ENCODE results near the gene SLC27A1. TPM values are rescaled to one million over a fixed set of nuclear protein-coding genes. Genes with fewer than 3 reads are reported as not detected.
A peak's percentile ranks its signal among the peaks of the same experiment; 100 is the strongest.
"Not testable (repeated sequence)": the region's sequence is repeated elsewhere in the genome, so short reads cannot be mapped to it uniquely, and the experiment has no call there.

Gene SLC27A1
- total RNA-seq, 2 experiments from 2014 or later = 4.5 to 4.8 TPM

DNA sequence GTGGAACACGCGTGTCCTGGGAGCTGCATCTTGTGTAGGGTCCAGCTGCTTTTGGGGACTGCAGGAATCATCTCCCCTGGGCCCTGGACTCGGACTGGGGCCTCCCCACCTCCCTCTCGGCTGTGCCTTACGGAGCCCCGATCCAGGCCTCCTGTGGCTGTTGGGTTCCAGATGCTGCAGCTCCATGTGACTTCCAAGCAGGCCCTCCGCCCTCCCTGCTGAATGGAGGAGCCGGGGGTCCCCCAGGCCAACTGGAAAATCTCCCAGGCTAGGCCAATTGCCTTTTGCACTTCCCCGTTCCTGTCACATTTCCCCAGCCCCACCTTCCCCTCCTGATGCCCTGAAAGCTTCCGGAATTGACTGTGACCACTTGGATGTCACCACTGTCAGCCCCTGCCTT, 34.9 kb downstream of the SLC27A1 start:
- Mint-ChIP-seq H3K27ac (no peak overlapping the region), H3K4me3 (no peak overlapping the region), H3K4me1 (ENCODE audit: low read depth) (peaks cover 19% of the 10 kb centered on the region), H3K9me3 (no peaks in the 10 kb centered on the region), H3K27me3 (no peaks in the 10 kb centered on the region), H3K36me3 (peaks cover 4% of the 10 kb centered on the region)
- intact Hi-C loops (cut with micrococcal nuclease) = no loop called here
- ChIA-PET CTCF (interaction anchor here (3.5 kb wide), 1 partner anchor 10 kb away, joined by 16 read pairs; no protein-coding TSS in a partner anchor), POLR2A (no interaction called here)
- DNase-seq = no peak

DNA sequence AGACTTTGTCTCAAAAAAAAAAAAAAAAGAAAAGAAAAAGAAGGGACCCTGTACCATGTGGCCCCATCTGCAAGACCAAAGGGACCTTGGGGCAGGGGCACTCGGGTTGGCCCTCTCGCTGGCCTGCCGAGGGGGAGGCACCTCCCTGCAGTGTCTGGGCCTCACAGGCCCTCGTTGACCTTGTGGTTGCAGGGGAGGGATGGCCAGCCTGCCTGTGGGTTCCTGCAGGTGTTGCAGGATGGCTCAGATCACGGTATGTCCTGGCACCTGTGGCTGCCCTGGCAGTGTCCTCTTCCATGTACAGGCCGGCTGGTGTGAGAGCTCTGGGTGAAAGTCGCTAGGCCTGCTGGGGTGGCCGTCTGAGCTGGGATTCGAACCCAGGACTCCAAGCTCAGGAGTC, 36.4 kb downstream of the SLC27A1 start:
- peaks cover 6% of the 10 kb centered on the region for H3K36me3 Mint-ChIP-seq
- peaks cover 25% of the 10 kb centered on the region for H3K4me1 Mint-ChIP-seq (ENCODE audit: low read depth)
- H3K27ac Mint-ChIP-seq = no peak overlapping the region
- intact Hi-C loops (cut with micrococcal nuclease) = no loop called here
- no peaks in the 10 kb centered on the region for H3K27me3 Mint-ChIP-seq
- ChIA-PET POLR2A (no interaction called here), CTCF (interaction anchor here (3.5 kb wide), 1 partner anchor 11 kb away, joined by 16 read pairs; no protein-coding TSS in a partner anchor)
- no peaks in the 10 kb centered on the region for H3K9me3 Mint-ChIP-seq
- H3K4me3 Mint-ChIP-seq = no peak overlapping the region
- no peak for DNase-seq

DNA sequence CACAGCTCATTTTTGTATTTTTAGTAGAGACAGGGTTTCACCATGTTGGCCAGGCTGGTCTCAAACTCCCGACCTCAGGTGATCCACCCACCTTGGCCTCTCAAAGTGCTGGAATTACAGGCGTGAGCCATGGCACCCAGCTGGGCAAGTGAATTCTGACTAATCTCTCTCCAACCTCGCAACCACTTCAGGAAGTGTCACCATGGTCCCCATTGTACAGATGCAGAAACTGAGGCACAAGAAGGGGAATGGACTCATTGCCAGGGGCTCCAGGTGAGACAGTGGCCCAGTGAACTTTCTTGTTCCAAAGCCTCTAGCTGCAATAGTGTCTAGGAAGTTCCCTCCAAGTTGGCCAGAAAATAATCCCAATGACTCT, 38.2 kb downstream of the SLC27A1 start:
- H3K27me3 Mint-ChIP-seq; POLR2A ChIA-PET; H3K36me3 Mint-ChIP-seq; H3K9me3 Mint-ChIP-seq; H3K4me3 Mint-ChIP-seq; intact Hi-C loops (cut with micrococcal nuclease): not testable (repeated sequence)
- DNase-seq = peak; percentile 20
- peak overlapping the region; percentile 72 for H3K27ac Mint-ChIP-seq
- peaks cover 33% of the 10 kb centered on the region for H3K4me1 Mint-ChIP-seq (ENCODE audit: low read depth)
- CTCF ChIA-PET = interaction anchor here (0.9 to 8.6 kb wide), 2 partner anchors 12 to 123 kb away, joined by 3 to 56 read pairs; no protein-coding TSS in a partner anchor

DNA sequence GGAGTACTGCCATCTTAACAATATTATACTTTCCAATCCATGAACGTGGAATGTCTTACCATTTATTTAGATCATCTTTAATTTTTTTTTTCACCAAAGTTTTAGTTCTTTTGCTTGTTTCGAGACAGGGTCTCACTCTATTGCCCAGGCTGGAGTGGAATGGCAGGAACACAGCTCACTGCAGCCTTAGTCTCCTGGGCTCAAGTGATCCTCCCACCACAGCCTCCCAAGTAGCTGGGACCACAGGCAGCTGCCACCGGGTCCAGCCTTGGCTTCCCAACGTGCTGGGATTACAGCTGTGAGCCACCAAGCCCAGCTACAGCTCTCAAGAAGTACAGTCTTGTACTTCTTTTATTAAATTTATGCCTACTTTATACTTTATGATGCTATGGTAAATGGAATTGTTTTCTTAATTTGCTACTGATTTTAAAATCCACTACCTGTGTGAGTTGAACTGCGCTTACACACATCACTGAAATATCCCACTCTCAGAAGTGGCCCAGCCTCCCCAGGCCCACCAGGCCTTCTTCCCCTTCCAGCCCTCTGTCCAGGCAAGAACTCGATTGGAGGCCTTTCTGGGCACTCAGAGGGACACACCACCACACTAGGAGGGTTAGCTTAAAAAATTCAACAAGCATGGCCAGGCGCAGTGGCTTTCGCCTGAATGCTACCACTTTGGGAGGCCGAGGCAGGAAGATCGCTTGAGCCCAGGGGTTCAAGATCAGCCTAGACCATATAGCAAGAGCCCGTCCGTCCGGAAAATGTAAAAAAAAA, 40.1 kb downstream of the SLC27A1 start:
- CTCF ChIA-PET = interaction anchor here (0.9 to 8.6 kb wide), 4 partner anchors 14 to 124 kb away, joined by 3 to 56 read pairs (median 4); no protein-coding TSS in a partner anchor
- DNase-seq = no peak
- Mint-ChIP-seq H3K27me3 (no peaks in the 10 kb centered on the region), H3K27ac (peak overlapping the region; percentile 92), H3K9me3 (no peaks in the 10 kb centered on the region), H3K4me1 (ENCODE audit: low read depth) (peaks cover 38% of the 10 kb centered on the region), H3K4me3 (peak overlapping the region; percentile 96), H3K36me3 (peaks cover 6% of the 10 kb centered on the region)
- intact Hi-C loops (cut with micrococcal nuclease) = loop anchor here (5.0 kb wide), 2 partner anchors 88 to 203 kb away; partner anchors contain the start of genes DDA1, MRPL34 and MVB12A
- POLR2A ChIA-PET = interaction anchor here (0.8 to 3.2 kb wide), 4 partner anchors 10 to 91 kb away, joined by 3 to 13 read pairs (median 4); partner anchors contain the start of gene MVB12A

DNA sequence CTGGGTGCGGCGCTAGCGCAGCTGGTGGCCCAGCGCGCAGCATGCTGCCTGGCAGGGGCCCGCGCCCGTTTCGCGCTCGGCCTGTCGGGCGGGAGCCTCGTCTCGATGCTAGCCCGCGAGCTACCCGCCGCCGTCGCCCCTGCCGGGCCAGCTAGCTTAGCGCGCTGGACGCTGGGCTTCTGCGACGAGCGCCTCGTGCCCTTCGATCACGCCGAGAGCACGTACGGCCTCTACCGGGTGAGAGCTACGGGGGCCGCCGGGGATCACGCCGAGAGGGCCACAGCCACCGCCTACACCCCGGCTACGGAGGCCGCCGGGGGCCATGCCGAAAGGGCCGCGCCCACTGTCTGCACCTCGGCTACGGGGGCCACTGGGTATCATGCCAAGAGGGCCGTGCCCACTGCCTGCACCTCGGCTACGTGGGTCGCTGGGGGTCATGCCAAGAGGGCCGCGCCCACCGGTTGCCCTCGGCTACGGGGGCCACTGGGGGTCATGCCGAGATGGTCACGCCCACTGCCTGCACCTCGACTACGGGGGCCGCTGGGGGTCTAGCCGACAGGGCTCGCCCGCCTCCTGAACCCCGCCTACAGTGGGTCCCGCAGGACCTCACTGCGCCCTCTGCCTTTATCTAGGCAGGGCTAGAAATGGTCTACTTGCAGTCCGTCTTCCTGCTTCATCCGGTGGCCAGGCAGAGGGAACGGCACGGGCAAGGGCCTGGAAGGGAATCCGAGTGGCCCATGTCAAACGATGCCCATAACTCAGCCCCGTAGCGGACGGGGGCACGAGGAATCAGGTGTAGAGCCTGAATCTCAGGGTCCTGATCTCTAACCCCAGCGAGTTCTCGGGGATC, 41.6 kb downstream of the SLC27A1 start:
- POLR2A ChIA-PET = interaction anchor here (0.8 to 3.2 kb wide), 6 partner anchors 9 to 92 kb away, joined by 3 to 13 read pairs (median 3); partner anchors contain the start of gene MVB12A
- no peaks in the 10 kb centered on the region for H3K27me3 Mint-ChIP-seq

DNA sequence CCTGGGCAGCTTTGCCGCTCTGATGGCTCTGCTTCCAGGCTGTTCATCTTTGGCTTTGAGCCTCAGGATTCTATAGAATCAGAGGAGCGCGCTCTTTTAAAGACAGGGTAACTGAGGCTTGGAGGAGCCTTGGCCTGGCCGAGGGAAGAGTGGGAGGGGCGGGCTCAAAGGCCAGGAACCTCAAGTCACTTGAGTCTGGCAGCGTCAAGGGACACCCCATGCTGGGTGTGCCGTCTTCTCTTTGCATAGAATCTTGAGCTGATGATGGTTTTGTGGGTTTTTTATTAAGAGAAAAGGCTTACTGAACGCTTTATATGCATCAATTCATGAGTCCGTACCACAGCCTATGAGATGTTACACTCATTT, 42.2 kb downstream of the SLC27A1 start:
- Mint-ChIP-seq H3K4me3 (peak overlapping the region; percentile 96), H3K36me3 (peaks cover 20% of the 10 kb centered on the region), H3K4me1 (ENCODE audit: low read depth) (peaks cover 36% of the 10 kb centered on the region), H3K9me3 (peaks cover 5% of the 10 kb centered on the region), H3K27ac (peak overlapping the region; percentile 80), H3K27me3 (no peaks in the 10 kb centered on the region)
- DNase-seq = no peak
- POLR2A ChIA-PET = interaction anchor here (3.2 kb wide), 1 partner anchor 10 kb away, joined by 13 read pairs; no protein-coding TSS in a partner anchor
- CTCF ChIA-PET = interaction anchor here (8.6 kb wide), 1 partner anchor 16 kb away, joined by 56 read pairs; no protein-coding TSS in a partner anchor
- intact Hi-C loops (cut with micrococcal nuclease) = loop anchor here (1.0 to 5.0 kb wide), 4 partner anchors 42 to 205 kb away; partner anchors contain the start of genes COLGALT1, DDA1, MRPL34 and MVB12A

More for the DNA sequence above, 41.6 kb downstream of the SLC27A1 start:
- Mint-ChIP-seq H3K4me1 (ENCODE audit: low read depth) (peaks cover 38% of the 10 kb centered on the region), H3K4me3 (peak overlapping the region; percentile 96), H3K9me3 (no peaks in the 10 kb centered on the region), H3K27ac (peak overlapping the region; percentile 80), H3K36me3 (peaks cover 14% of the 10 kb centered on the region)
- DNase-seq = peak; percentile 90
- CTCF ChIA-PET = interaction anchor here (0.8 to 8.6 kb wide), 6 partner anchors 8 to 110 kb away, joined by 3 to 56 read pairs (median 4); no protein-coding TSS in a partner anchor
- intact Hi-C loops (cut with micrococcal nuclease) = loop anchor here (1.0 to 5.0 kb wide), 5 partner anchors 27 to 205 kb away; partner anchors contain the start of genes COLGALT1, DDA1, MRPL34 and MVB12A

DNA sequence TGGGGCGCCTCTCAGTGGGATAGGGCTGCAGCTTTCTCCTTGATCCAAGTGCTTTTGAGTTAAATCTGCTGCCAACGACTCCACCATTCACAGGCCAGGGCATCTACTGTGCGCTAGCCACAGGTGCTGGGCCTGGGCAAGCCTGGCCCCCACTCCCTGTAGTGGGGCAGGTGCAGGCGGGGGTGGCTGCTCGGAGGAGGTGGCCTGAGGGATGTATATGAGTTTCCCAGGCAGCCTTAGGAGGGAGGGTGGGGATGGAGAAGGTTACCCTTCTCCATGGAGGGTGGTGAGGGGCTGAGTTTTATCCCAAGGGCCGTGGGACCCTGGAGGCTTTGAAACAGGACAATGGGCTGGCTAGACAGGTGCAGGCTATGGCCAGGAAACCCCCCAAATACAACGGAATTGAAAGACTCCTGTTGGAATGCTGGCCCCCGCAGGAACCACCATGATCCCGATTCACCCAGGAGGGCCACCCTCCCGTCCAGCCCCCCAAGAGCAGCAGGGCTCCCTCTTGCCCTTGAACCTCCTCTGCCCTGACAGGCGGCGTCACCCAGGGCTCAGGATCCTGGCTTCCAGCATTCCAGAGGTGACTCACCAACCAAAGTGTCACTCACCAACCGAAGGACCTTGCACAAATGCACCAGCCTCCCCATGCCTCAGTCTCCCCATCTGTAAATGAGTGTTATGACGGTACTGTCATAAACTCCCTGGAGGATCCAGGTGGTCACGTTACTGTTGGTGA, 45.3 kb downstream of the SLC27A1 start:
- H3K9me3 Mint-ChIP-seq = peaks cover 8% of the 10 kb centered on the region
- no peak overlapping the region for H3K4me3 Mint-ChIP-seq
- H3K36me3 Mint-ChIP-seq = peaks cover 29% of the 10 kb centered on the region
- DNase-seq = no peak
- H3K4me1 Mint-ChIP-seq (ENCODE audit: low read depth) = peaks cover 15% of the 10 kb centered on the region
- H3K27me3 Mint-ChIP-seq = no peaks in the 10 kb centered on the region
- intact Hi-C loops (cut with micrococcal nuclease) = no loop called here
- H3K27ac Mint-ChIP-seq = no peak overlapping the region
- ChIA-PET POLR2A (no interaction called here), CTCF (interaction anchor here (2.2 to 8.6 kb wide), 2 partner anchors 19 to 58 kb away, joined by 4 to 56 read pairs; no protein-coding TSS in a partner anchor)

DNA sequence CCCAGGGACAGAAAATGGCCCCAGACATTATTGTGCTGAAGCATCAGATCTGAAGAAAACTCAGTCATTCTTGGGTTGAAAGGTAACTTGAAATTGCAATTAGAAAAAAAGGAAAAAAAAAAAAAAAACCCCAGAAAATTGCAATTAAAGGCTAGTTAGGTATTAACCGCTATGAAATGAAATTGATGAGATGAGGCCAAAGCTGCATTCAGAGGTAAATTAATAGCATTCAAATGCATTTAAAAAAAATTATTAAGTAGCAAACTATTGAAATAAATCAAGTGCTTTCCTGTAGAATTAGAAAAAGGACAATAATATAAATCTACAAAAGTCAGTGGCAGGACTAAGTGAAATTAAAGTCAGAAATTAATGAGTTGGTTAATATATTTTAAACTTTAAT, 47.6 kb downstream of the SLC27A1 start:
- Mint-ChIP-seq H3K4me3 (no peak overlapping the region), H3K9me3 (peaks cover 8% of the 10 kb centered on the region), H3K36me3 (peaks cover 27% of the 10 kb centered on the region), H3K27me3 (no peaks in the 10 kb centered on the region), H3K4me1 (ENCODE audit: low read depth) (peaks cover 7% of the 10 kb centered on the region), H3K27ac (no peak overlapping the region)
- POLR2A ChIA-PET = no interaction called here
- intact Hi-C loops (cut with micrococcal nuclease) = no loop called here
- no peak for DNase-seq
- CTCF ChIA-PET = interaction anchor here (2.6 kb wide), 1 partner anchor 21 kb away, joined by 10 read pairs; no protein-coding TSS in a partner anchor

DNA sequence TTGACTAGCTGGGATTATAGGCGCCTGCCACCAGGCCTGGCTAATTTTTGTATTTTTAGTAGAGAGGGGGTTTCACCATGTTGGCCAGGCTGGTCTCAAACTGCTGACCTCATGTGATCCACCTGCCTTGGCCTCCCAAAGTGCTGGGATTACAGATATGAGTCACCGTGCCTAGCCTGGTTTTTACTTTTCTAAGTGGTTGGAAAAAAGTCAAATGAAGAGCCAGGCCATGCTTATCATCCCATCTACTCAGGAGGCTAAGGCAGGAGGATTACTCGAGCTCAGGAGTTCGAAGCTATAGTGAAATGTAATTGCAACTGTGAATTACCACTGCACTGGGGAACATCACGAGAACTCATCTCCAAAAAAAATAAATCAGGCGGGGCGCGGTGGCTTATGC, 48.3 kb downstream of the SLC27A1 start:
- ChIA-PET POLR2A (interaction anchor here (0.5 to 0.8 kb wide), 2 partner anchors 10 to 245 kb away, joined by 3 read pairs; no protein-coding TSS in a partner anchor), CTCF (interaction anchor here (2.6 kb wide), 1 partner anchor 22 kb away, joined by 10 read pairs; no protein-coding TSS in a partner anchor)
- Mint-ChIP-seq H3K4me1 (ENCODE audit: low read depth) (peaks cover 13% of the 10 kb centered on the region), H3K36me3 (peaks cover 31% of the 10 kb centered on the region)
- DNase-seq; H3K27me3 Mint-ChIP-seq; H3K4me3 Mint-ChIP-seq; H3K9me3 Mint-ChIP-seq; H3K27ac Mint-ChIP-seq; intact Hi-C loops (cut with micrococcal nuclease): not testable (repeated sequence)

DNA sequence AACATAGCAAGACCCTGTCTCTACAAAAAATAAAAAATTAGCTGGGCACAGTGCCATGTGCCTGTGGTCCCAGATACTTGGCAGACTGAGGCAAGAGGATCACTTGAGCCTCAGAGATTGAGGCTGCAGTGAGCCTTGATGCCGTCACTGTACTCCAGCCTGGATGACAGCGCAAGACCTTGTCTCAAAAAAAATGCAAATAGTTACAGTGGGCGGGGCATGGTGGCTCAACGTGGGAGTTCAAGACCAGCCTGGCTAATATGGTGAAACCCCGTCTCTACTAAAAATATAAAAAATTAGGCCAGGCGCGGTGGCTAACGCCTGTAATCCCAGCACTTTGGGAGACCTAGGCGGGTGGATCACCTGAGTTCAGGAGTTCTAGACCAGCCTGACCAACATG, 49.6 kb downstream of the SLC27A1 start:
- H3K27ac Mint-ChIP-seq = no peak overlapping the region
- ChIA-PET CTCF (interaction anchor here (0.6 to 2.6 kb wide), 3 partner anchors 8 to 87 kb away, joined by 3 to 10 read pairs (median 3); partner anchors contain the start of gene PGLS), POLR2A (interaction anchor here (1.7 kb wide), 1 partner anchor 9 kb away, joined by 5 read pairs; the partner anchor contains the start of gene PGLS)

DNA sequence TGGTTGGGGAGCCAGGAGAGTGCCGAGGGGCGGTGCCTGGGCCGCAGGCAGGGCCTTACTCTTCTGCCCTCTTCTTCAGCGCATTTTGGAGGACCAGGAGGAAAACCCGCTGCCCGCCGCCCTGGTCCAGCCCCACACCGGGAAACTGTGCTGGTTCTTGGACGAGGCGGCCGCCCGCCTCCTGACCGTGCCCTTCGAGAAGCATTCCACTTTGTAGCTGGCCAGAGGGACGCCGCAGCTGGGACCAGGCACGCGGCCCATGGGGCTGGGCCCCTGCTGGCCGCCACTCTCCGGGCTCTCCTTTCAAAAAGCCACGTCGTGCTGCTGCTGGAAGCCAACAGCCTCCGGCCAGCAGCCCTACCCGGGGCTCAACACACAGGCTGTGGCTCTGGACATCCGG, 50.5 kb downstream of the SLC27A1 start:
- Mint-ChIP-seq H3K36me3 (peaks cover 30% of the 10 kb centered on the region), H3K27me3 (no peaks in the 10 kb centered on the region), H3K4me3 (no peak overlapping the region), H3K9me3 (peaks cover 10% of the 10 kb centered on the region), H3K27ac (no peak overlapping the region), H3K4me1 (ENCODE audit: low read depth) (peaks cover 18% of the 10 kb centered on the region)
- DNase-seq = no peak
- intact Hi-C loops (cut with micrococcal nuclease) = no loop called here
- ChIA-PET POLR2A (interaction anchor here (1.7 kb wide), 1 partner anchor 10 kb away, joined by 5 read pairs; the partner anchor contains the start of gene PGLS), CTCF (interaction anchor here (2.6 kb wide), 1 partner anchor 24 kb away, joined by 10 read pairs; no protein-coding TSS in a partner anchor)

More for the DNA sequence above, 49.6 kb downstream of the SLC27A1 start:
- peaks cover 10% of the 10 kb centered on the region for H3K9me3 Mint-ChIP-seq
- H3K27me3 Mint-ChIP-seq = no peaks in the 10 kb centered on the region
- intact Hi-C loops (cut with micrococcal nuclease) = no loop called here
- H3K36me3 Mint-ChIP-seq = peaks cover 31% of the 10 kb centered on the region
- peaks cover 18% of the 10 kb centered on the region for H3K4me1 Mint-ChIP-seq (ENCODE audit: low read depth)
- DNase-seq = no peak
- no peak overlapping the region for H3K4me3 Mint-ChIP-seq

Measured in activated CD4-positive, alpha-beta memory T cell treated with anti-CD3 and anti-CD28 coated beads for 36 hours (primary cell).